ENCODE results near the gene SLC52A3.
"Not testable (repeated sequence)": the region's sequence is repeated elsewhere in the genome, so short reads cannot be mapped to it uniquely, and the experiment has no call there.

Gene SLC52A3

GRCh38 chr20:724797-725196 is 43.5 kb downstream of the SLC52A3 start:
- H3K4me3 Mint-ChIP-seq, H3K27ac Mint-ChIP-seq, H3K9me3 Mint-ChIP-seq, H3K36me3 Mint-ChIP-seq, H3K4me1 Mint-ChIP-seq, ATAC-seq: not testable (repeated sequence)
- H3K27me3 Mint-ChIP-seq, result peaks cover 69% of the 10 kb centered on the region

GRCh38 chr20:723756-724155 is 44.5 kb downstream of the SLC52A3 start:
- H3K4me3 Mint-ChIP-seq, result no peak overlapping the region
- no peak overlapping the region for H3K27ac Mint-ChIP-seq
- H3K4me1 Mint-ChIP-seq, result peaks cover 4% of the 10 kb centered on the region
- no peaks in the 10 kb centered on the region for H3K9me3 Mint-ChIP-seq
- H3K36me3 Mint-ChIP-seq, result no peaks in the 10 kb centered on the region
- ATAC-seq, result no peak
- H3K27me3 Mint-ChIP-seq, result peaks cover 68% of the 10 kb centered on the region

- H3K27ac Mint-ChIP-seq, result no peak overlapping the region
- H3K4me1 Mint-ChIP-seq, result no peaks in the 10 kb centered on the region
- H3K27me3 Mint-ChIP-seq, result peaks cover 62% of the 10 kb centered on the region
- no peaks in the 10 kb centered on the region for H3K9me3 Mint-ChIP-seq
- no peaks in the 10 kb centered on the region for H3K36me3 Mint-ChIP-seq
- no peak overlapping the region for H3K4me3 Mint-ChIP-seq
- no peak for ATAC-seq
Observed at GRCh38 chr20:722822-723644, 45.3 kb downstream of the SLC52A3 start.

- no peak for ATAC-seq
- Mint-ChIP-seq H3K27ac (no peak overlapping the region), H3K9me3 (no peaks in the 10 kb centered on the region), H3K27me3 (peaks cover 66% of the 10 kb centered on the region), H3K4me1 (no peaks in the 10 kb centered on the region), H3K4me3 (no peak overlapping the region), H3K36me3 (no peaks in the 10 kb centered on the region)
Observed at GRCh38 chr20:721876-722275, 46.4 kb downstream of the SLC52A3 start.

GRCh38 chr20:719816-720215 is 48.5 kb downstream of the SLC52A3 start:
- Mint-ChIP-seq H3K4me1 (no peaks in the 10 kb centered on the region), H3K36me3 (no peaks in the 10 kb centered on the region), H3K27me3 (peaks cover 53% of the 10 kb centered on the region), H3K27ac (no peak overlapping the region), H3K9me3 (no peaks in the 10 kb centered on the region), H3K4me3 (no peak overlapping the region)
- no peak for ATAC-seq

- Mint-ChIP-seq H3K27ac (no peak overlapping the region), H3K27me3 (peaks cover 50% of the 10 kb centered on the region), H3K36me3 (no peaks in the 10 kb centered on the region), H3K4me3 (no peak overlapping the region), H3K9me3 (no peaks in the 10 kb centered on the region), H3K4me1 (no peaks in the 10 kb centered on the region)
- no peak for ATAC-seq
Observed at GRCh38 chr20:719068-719467, 49.2 kb downstream of the SLC52A3 start.

GRCh38 chr20:717832-718231 is 50.5 kb downstream of the SLC52A3 start:
- H3K27ac Mint-ChIP-seq, result no peak overlapping the region
- no peaks in the 10 kb centered on the region for H3K4me1 Mint-ChIP-seq
- peaks cover 6% of the 10 kb centered on the region for H3K9me3 Mint-ChIP-seq
- H3K36me3 Mint-ChIP-seq, result no peaks in the 10 kb centered on the region
- no peak overlapping the region for H3K4me3 Mint-ChIP-seq
- peaks cover 38% of the 10 kb centered on the region for H3K27me3 Mint-ChIP-seq
- no peak for ATAC-seq

GRCh38 chr20:717271-717670 is 51.0 kb downstream of the SLC52A3 start:
- Mint-ChIP-seq H3K4me3 (no peak overlapping the region), H3K36me3 (no peaks in the 10 kb centered on the region), H3K4me1 (no peaks in the 10 kb centered on the region), H3K9me3 (peaks cover 6% of the 10 kb centered on the region), H3K27ac (no peak overlapping the region), H3K27me3 (peaks cover 37% of the 10 kb centered on the region)
- no peak for ATAC-seq

- peaks cover under 1% of the 10 kb centered on the region for H3K36me3 Mint-ChIP-seq
- no peak overlapping the region for H3K27ac Mint-ChIP-seq
- H3K27me3 Mint-ChIP-seq, result peaks cover 35% of the 10 kb centered on the region
- H3K4me1 Mint-ChIP-seq, result no peaks in the 10 kb centered on the region
- no peak overlapping the region for H3K4me3 Mint-ChIP-seq
- no peak for ATAC-seq
- H3K9me3 Mint-ChIP-seq, result peaks cover 6% of the 10 kb centered on the region
Observed at GRCh38 chr20:714453-714852, 53.8 kb downstream of the SLC52A3 start.

- Mint-ChIP-seq H3K4me3 (no peak overlapping the region), H3K27ac (no peak overlapping the region), H3K9me3 (peaks cover 11% of the 10 kb centered on the region), H3K27me3 (peaks cover 39% of the 10 kb centered on the region), H3K36me3 (peaks cover 7% of the 10 kb centered on the region), H3K4me1 (no peaks in the 10 kb centered on the region)
- ATAC-seq, result no peak
Observed at GRCh38 chr20:711576-711975, 56.7 kb downstream of the SLC52A3 start.

GRCh38 chr20:710780-711450 is 57.4 kb downstream of the SLC52A3 start:
- no peak for ATAC-seq
- no peak overlapping the region for H3K4me3 Mint-ChIP-seq
- peaks cover 7% of the 10 kb centered on the region for H3K36me3 Mint-ChIP-seq
- no peak overlapping the region for H3K27ac Mint-ChIP-seq
- no peaks in the 10 kb centered on the region for H3K4me1 Mint-ChIP-seq
- peaks cover 11% of the 10 kb centered on the region for H3K9me3 Mint-ChIP-seq
- peaks cover 43% of the 10 kb centered on the region for H3K27me3 Mint-ChIP-seq

Data from stimulated activated memory B cell treated with anti-CD40 and anti-IgM and Interleukin-4, amounts not matched to agents 10 μg/mL and 1 μg/mL and 100 μg/mL, for 72 hours (primary cell).